Liver (tissue), 3 donors: ENCODE results near the gene QSOX1.

Source experiments
- EGR1 ChIP-seq, 2 donors: IDR thresholded peaks; 2 replicates each; pipeline ENCODE4 v1.6.1; 2016 to 2018; ENCODE audit warnings: antibody characterized with exemption in 2 of 2, low read depth in 2 of 2
- RAD21 ChIP-seq, 2 donors: IDR thresholded peaks; 2 replicates each; pipeline ENCODE4 v1.6.1; 2016; ENCODE audit warnings: antibody characterized with exemption in 2 of 2, mild to moderate bottlenecking in 2 of 2
- RXRA ChIP-seq, 2 donors: IDR thresholded peaks; 2 replicates each; pipeline ENCODE4 v1.6.1; 2017 to 2018; ENCODE audit warnings: antibody characterized with exemption in 2 of 2, mild to moderate bottlenecking in 1 of 2
- YY1 ChIP-seq: IDR thresholded peaks from 2 replicates; pipeline ENCODE4 v1.6.1; 2016; ENCODE audit warnings: antibody characterized with exemption, mild to moderate bottlenecking
- TF ChIP-seq, protein P1 (sequence below): fragments of 150-350 bp; IDR thresholded peaks from 2 replicates; pipeline ENCODE4 v1.5.1; 2017; ENCODE audit warnings: improper control_type of control experiment, low read depth, low read length; ENCODE audit not compliant: missing input control
- TF ChIP-seq, protein P2 (sequence below): IDR thresholded peaks from 2 replicates; pipeline ENCODE4 v1.6.1; 2016; ENCODE audit warnings: antibody characterized with exemption, mild to moderate bottlenecking
- TF ChIP-seq, protein P3 (sequence below): IDR thresholded peaks from 2 replicates; pipeline ENCODE4 v1.6.1; 2016; ENCODE audit warnings: antibody characterized with exemption
- donor health status: healthy.
- donor health status: healthy.

DNA sequence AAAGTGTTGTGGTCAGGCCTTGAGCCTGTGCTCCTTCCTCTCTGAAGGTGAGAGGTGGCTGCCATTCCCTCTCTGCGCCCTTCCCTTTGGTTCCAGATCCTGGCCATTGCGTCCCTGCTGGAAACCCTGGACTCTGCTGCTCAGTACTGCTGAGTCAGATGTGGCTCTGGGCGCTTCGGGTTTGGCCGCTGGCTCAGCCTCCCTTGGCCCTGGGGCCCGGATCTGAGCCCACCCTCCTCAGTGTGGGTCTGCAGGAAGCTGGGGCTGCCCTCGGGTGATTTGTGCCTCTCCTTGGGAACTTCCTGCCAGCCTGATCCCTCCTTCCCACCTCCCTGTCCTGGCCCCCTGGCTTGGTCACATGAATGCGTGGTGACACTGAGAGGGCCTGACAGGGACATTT, 32.2 kb downstream of the QSOX1 start:
- TF ChIP-seq, protein P1, sequence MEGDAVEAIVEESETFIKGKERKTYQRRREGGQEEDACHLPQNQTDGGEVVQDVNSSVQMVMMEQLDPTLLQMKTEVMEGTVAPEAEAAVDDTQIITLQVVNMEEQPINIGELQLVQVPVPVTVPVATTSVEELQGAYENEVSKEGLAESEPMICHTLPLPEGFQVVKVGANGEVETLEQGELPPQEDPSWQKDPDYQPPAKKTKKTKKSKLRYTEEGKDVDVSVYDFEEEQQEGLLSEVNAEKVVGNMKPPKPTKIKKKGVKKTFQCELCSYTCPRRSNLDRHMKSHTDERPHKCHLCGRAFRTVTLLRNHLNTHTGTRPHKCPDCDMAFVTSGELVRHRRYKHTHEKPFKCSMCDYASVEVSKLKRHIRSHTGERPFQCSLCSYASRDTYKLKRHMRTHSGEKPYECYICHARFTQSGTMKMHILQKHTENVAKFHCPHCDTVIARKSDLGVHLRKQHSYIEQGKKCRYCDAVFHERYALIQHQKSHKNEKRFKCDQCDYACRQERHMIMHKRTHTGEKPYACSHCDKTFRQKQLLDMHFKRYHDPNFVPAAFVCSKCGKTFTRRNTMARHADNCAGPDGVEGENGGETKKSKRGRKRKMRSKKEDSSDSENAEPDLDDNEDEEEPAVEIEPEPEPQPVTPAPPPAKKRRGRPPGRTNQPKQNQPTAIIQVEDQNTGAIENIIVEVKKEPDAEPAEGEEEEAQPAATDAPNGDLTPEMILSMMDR, result no peak
- TF ChIP-seq, protein P2, sequence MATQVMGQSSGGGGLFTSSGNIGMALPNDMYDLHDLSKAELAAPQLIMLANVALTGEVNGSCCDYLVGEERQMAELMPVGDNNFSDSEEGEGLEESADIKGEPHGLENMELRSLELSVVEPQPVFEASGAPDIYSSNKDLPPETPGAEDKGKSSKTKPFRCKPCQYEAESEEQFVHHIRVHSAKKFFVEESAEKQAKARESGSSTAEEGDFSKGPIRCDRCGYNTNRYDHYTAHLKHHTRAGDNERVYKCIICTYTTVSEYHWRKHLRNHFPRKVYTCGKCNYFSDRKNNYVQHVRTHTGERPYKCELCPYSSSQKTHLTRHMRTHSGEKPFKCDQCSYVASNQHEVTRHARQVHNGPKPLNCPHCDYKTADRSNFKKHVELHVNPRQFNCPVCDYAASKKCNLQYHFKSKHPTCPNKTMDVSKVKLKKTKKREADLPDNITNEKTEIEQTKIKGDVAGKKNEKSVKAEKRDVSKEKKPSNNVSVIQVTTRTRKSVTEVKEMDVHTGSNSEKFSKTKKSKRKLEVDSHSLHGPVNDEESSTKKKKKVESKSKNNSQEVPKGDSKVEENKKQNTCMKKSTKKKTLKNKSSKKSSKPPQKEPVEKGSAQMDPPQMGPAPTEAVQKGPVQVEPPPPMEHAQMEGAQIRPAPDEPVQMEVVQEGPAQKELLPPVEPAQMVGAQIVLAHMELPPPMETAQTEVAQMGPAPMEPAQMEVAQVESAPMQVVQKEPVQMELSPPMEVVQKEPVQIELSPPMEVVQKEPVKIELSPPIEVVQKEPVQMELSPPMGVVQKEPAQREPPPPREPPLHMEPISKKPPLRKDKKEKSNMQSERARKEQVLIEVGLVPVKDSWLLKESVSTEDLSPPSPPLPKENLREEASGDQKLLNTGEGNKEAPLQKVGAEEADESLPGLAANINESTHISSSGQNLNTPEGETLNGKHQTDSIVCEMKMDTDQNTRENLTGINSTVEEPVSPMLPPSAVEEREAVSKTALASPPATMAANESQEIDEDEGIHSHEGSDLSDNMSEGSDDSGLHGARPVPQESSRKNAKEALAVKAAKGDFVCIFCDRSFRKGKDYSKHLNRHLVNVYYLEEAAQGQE, result no peak
- TF ChIP-seq, protein P3, sequence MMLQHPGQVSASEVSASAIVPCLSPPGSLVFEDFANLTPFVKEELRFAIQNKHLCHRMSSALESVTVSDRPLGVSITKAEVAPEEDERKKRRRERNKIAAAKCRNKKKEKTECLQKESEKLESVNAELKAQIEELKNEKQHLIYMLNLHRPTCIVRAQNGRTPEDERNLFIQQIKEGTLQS, result no peak
- TF ChIP-seq RAD21 (IDR thresholded peaks at IDR 0.05) (no peak), EGR1 (IDR thresholded peaks at IDR 0.05; ENCODE audit: low read depth in 2 of 2) (no peak), RXRA (IDR thresholded peaks at IDR 0.05) (no peak), YY1 (no peak)
